ENCODE measurements around the gene RYK. TPM values are rescaled to one million over a fixed set of nuclear protein-coding genes. Genes with fewer than 3 reads are reported as not detected.

The RYK gene
- total RNA-seq, 1 donor from 2014 or later: 56.6 TPM

- intact Hi-C loops (cut with DNase I): no loop called here
- no peak for TF ChIP-seq CTCF (IDR thresholded peaks at IDR 0.05)
- H3K36me3 ChIP-seq: no peaks in the 10 kb centered on the region
Observed at GRCh38 chr3:134132961-134133360, 117.7 kb downstream of the RYK start.

GRCh38 chr3:134126153-134126552, 124.5 kb downstream of the RYK start:
- Histone ChIP-seq H3K9me3 (no peaks in the 10 kb centered on the region), H3K36me3 (no peaks in the 10 kb centered on the region), H3K4me1 (no peaks in the 10 kb centered on the region), H3K27me3 (no peaks in the 10 kb centered on the region), H3K27ac (no peak overlapping the region), H3K4me3 (no peak overlapping the region)
- no peak for TF ChIP-seq CTCF (IDR thresholded peaks at IDR 0.05)
- ATAC-seq (no peak), DNase-seq (no peak)
- intact Hi-C loops (cut with DNase I): no loop called here

More at GRCh38 chr3:134132961-134133360, 117.7 kb downstream of the RYK start:
- Histone ChIP-seq H3K9me3 (no peaks in the 10 kb centered on the region), H3K27ac (no peak overlapping the region), H3K4me1 (no peaks in the 10 kb centered on the region), H3K27me3 (no peaks in the 10 kb centered on the region), H3K4me3 (no peak overlapping the region)
- DNase-seq (no peak), ATAC-seq (peak; percentile 33)

DNA sequence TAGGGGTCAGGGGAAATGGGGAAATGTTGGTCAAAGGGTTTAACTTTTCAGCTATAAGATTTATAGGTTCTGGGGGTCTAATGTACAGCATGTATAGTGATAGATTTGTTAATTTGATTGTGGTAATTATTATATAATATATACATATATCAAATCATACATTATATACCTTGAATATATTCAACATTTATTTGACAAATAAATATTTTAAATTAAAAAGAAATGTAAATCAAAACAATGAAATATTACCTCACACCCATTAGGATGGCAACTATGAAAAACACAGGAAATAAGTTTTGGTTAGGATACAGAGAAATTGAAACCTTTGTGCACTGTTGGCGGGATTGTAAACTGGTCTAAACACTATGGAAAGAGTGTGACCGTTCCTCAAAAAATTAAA, 135.9 kb downstream of the RYK start:
- no peak for TF ChIP-seq CTCF (IDR thresholded peaks at IDR 0.05)
- H3K4me1 ChIP-seq: no peaks in the 10 kb centered on the region
- H3K36me3 ChIP-seq: no peaks in the 10 kb centered on the region
- no peak overlapping the region for H3K27ac ChIP-seq
- peaks cover 10% of the 10 kb centered on the region for H3K9me3 ChIP-seq
- no peak for DNase-seq
- ATAC-seq: no peak
- no peaks in the 10 kb centered on the region for H3K27me3 ChIP-seq
- intact Hi-C loops (cut with DNase I): no loop called here
- H3K4me3 ChIP-seq: no peak overlapping the region

DNA sequence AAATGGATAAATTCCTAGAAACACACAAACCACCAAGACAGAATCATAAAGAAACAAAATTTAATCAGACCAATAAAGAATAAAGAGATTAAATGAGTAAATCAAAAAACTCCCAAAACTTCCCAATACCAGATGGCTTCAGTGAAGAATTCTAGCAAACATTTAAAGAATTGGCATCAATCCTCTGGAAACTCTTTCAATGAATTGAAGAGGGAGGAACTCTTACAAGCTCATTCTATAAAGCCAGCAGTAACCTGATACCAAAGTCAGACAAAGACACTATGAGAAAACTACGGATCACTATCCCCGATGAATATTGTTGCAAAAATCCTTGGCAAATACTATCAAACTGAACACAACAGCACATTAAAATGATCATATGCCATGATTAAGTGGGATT, 139.0 kb downstream of the RYK start:
- no peaks in the 10 kb centered on the region for H3K36me3 ChIP-seq
- DNase-seq (no peak), ATAC-seq (no peak)
- H3K4me1 ChIP-seq: no peaks in the 10 kb centered on the region
- TF ChIP-seq CTCF (IDR thresholded peaks at IDR 0.05): no peak
- H3K4me3 ChIP-seq: no peak overlapping the region
- no peak overlapping the region for H3K27ac ChIP-seq
- intact Hi-C loops (cut with DNase I): no loop called here
- no peaks in the 10 kb centered on the region for H3K27me3 ChIP-seq
- H3K9me3 ChIP-seq: no peaks in the 10 kb centered on the region

- no peak for ATAC-seq
- Histone ChIP-seq H3K27me3 (no peaks in the 10 kb centered on the region), H3K36me3 (no peaks in the 10 kb centered on the region), H3K27ac (no peak overlapping the region), H3K4me1 (no peaks in the 10 kb centered on the region), H3K4me3 (no peak overlapping the region), H3K9me3 (no peaks in the 10 kb centered on the region)
- intact Hi-C loops (cut with DNase I): no loop called here
- no peak for DNase-seq
- no peak for TF ChIP-seq CTCF (IDR thresholded peaks at IDR 0.05)
Observed at GRCh38 chr3:134110963-134111362, 139.7 kb downstream of the RYK start.

Other genes with a start within 250 kb of the RYK start
- gene SLCO2A1, start 220.9 kb downstream of the RYK start, total RNA-seq: 234 TPM
- 119 TPM for gene AMOTL2, start 123.6 kb upstream of the RYK start, total RNA-seq
- 58.1 TPM for gene ANAPC13, start 235.1 kb upstream of the RYK start, total RNA-seq
- 22.1 TPM for gene CEP63, start 235.2 kb upstream of the RYK start, total RNA-seq

Data from upper lobe of right lung (tissue), 1 donor.